Esophagus muscularis mucosa (tissue), 4 donors: Measurements from ENCODE around the gene DOCK10.

Experiments used
- CTCF ChIP-seq, 3 experiments: fragments of 200-600 bp in 2 of 3; fragments of 450-650 bp in 1 of 3; sonication (generic) in 2 of 3; IDR thresholded peaks; one replicate each; pipeline ENCODE4 v1.5.1; 2017 to 2019; ENCODE audit warnings: antibody characterized with exemption in 3 of 3, mild to moderate bottlenecking in 2 of 3, moderate library complexity in 1 of 3
- EP300 ChIP-seq: sonication (generic); formaldehyde crosslinking; IDR thresholded peaks from one replicate; pipeline ENCODE4 v1.6.1; 2017; ENCODE audit warnings: antibody characterized with exemption
- POLR2AphosphoS5 ChIP-seq, 2 donors: sonication (generic); formaldehyde crosslinking; IDR thresholded peaks; one replicate each; pipeline ENCODE4 v1.6.1; 2017; ENCODE audit warnings: antibody characterized with exemption in 2 of 2

GRCh38 chr2:224938651-224939182 lies 103.6 kb downstream of the DOCK10 start:
- TF ChIP-seq CTCF (IDR thresholded peaks at IDR 0.05) (no peak), EP300 (no peak), POLR2AphosphoS5 (IDR thresholded peaks at IDR 0.05) (no peak)
